Measurements from ENCODE around the gene SLC4A3.

SLC4A3 gene

GRCh38 chr2:219607931-219608330 lies 19.5 kb upstream of the SLC4A3 start:
- Mint-ChIP-seq H3K9me3 (no peaks in the 10 kb centered on the region), H3K27me3 (no peaks in the 10 kb centered on the region), H3K36me3 (peaks cover 85% of the 10 kb centered on the region), H3K4me3 (no peak overlapping the region), H3K4me1 (peaks cover 25% of the 10 kb centered on the region), H3K27ac (no peak overlapping the region)
- ATAC-seq, result no peak

GRCh38 chr2:219608399-219608964 lies 18.9 kb upstream of the SLC4A3 start:
- Mint-ChIP-seq H3K4me1 (peaks cover 26% of the 10 kb centered on the region), H3K36me3 (peaks cover 88% of the 10 kb centered on the region), H3K27ac (no peak overlapping the region), H3K27me3 (no peaks in the 10 kb centered on the region), H3K9me3 (no peaks in the 10 kb centered on the region), H3K4me3 (no peak overlapping the region)
- ATAC-seq, result no peak

- Mint-ChIP-seq H3K4me3 (no peak overlapping the region), H3K27me3 (no peaks in the 10 kb centered on the region), H3K9me3 (no peaks in the 10 kb centered on the region), H3K36me3 (peaks cover 88% of the 10 kb centered on the region), H3K27ac (no peak overlapping the region), H3K4me1 (peaks cover 18% of the 10 kb centered on the region)
- ATAC-seq, result peak; percentile 12
These were observed 18.2 kb upstream of the SLC4A3 start for GRCh38 chr2:219609149-219609750.

GRCh38 chr2:219611306-219611705 lies 16.1 kb upstream of the SLC4A3 start:
- H3K36me3 Mint-ChIP-seq, result peaks cover 90% of the 10 kb centered on the region
- H3K9me3 Mint-ChIP-seq, result no peaks in the 10 kb centered on the region
- ATAC-seq, result no peak
- no peak overlapping the region for H3K27ac Mint-ChIP-seq
- peaks cover 13% of the 10 kb centered on the region for H3K4me1 Mint-ChIP-seq
- no peaks in the 10 kb centered on the region for H3K27me3 Mint-ChIP-seq
- no peak overlapping the region for H3K4me3 Mint-ChIP-seq

- H3K4me1 Mint-ChIP-seq, result peaks cover 13% of the 10 kb centered on the region
These were observed 15.4 kb upstream of the SLC4A3 start for GRCh38 chr2:219611866-219612576.

GRCh38 chr2:219612577-219613286 lies 14.7 kb upstream of the SLC4A3 start:
- Mint-ChIP-seq H3K27ac (peak overlapping the region; percentile 76), H3K9me3 (no peaks in the 10 kb centered on the region), H3K4me3 (peak overlapping the region; percentile 16), H3K36me3 (peaks cover 82% of the 10 kb centered on the region), H3K4me1 (peaks cover 13% of the 10 kb centered on the region), H3K27me3 (no peaks in the 10 kb centered on the region)
- ATAC-seq, result peak; percentile 81

More at GRCh38 chr2:219611866-219612576, 15.4 kb upstream of the SLC4A3 start:
- H3K27me3 Mint-ChIP-seq, result no peaks in the 10 kb centered on the region
- peaks cover 89% of the 10 kb centered on the region for H3K36me3 Mint-ChIP-seq
- no peak for ATAC-seq
- peak overlapping the region; percentile 2 for H3K4me3 Mint-ChIP-seq
- peak overlapping the region; percentile 76 for H3K27ac Mint-ChIP-seq
- H3K9me3 Mint-ChIP-seq, result no peaks in the 10 kb centered on the region

GRCh38 chr2:219613461-219614070 lies 13.9 kb upstream of the SLC4A3 start:
- no peak for ATAC-seq
- Mint-ChIP-seq H3K27ac (no peak overlapping the region), H3K27me3 (no peaks in the 10 kb centered on the region), H3K36me3 (peaks cover 74% of the 10 kb centered on the region), H3K4me1 (peaks cover 13% of the 10 kb centered on the region), H3K4me3 (no peak overlapping the region), H3K9me3 (no peaks in the 10 kb centered on the region)

GRCh38 chr2:219614076-219614860 lies 13.2 kb upstream of the SLC4A3 start:
- no peaks in the 10 kb centered on the region for H3K9me3 Mint-ChIP-seq
- peaks cover 13% of the 10 kb centered on the region for H3K4me1 Mint-ChIP-seq
- ATAC-seq, result no peak
- H3K27me3 Mint-ChIP-seq, result no peaks in the 10 kb centered on the region
- no peak overlapping the region for H3K4me3 Mint-ChIP-seq
- peaks cover 67% of the 10 kb centered on the region for H3K36me3 Mint-ChIP-seq
- H3K27ac Mint-ChIP-seq, result no peak overlapping the region

GRCh38 chr2:219615036-219615435 lies 12.4 kb upstream of the SLC4A3 start:
- peaks cover 13% of the 10 kb centered on the region for H3K4me1 Mint-ChIP-seq
- H3K27ac Mint-ChIP-seq, result no peak overlapping the region
- no peak for ATAC-seq
- H3K9me3 Mint-ChIP-seq, result no peaks in the 10 kb centered on the region
- H3K4me3 Mint-ChIP-seq, result no peak overlapping the region
- no peaks in the 10 kb centered on the region for H3K27me3 Mint-ChIP-seq
- H3K36me3 Mint-ChIP-seq, result peaks cover 61% of the 10 kb centered on the region

GRCh38 chr2:219615894-219616293 lies 11.5 kb upstream of the SLC4A3 start:
- peaks cover 13% of the 10 kb centered on the region for H3K4me1 Mint-ChIP-seq
- H3K27ac Mint-ChIP-seq, result no peak overlapping the region

GRCh38 chr2:219616550-219616949 lies 10.9 kb upstream of the SLC4A3 start:
- Mint-ChIP-seq H3K27me3 (no peaks in the 10 kb centered on the region), H3K4me1 (peaks cover 13% of the 10 kb centered on the region), H3K9me3 (no peaks in the 10 kb centered on the region), H3K27ac (no peak overlapping the region), H3K4me3 (no peak overlapping the region), H3K36me3 (peaks cover 49% of the 10 kb centered on the region)
- no peak for ATAC-seq

More at GRCh38 chr2:219615894-219616293, 11.5 kb upstream of the SLC4A3 start:
- H3K27me3 Mint-ChIP-seq, result no peaks in the 10 kb centered on the region
- H3K36me3 Mint-ChIP-seq, result peaks cover 56% of the 10 kb centered on the region
- H3K4me3 Mint-ChIP-seq, result no peak overlapping the region
- H3K9me3 Mint-ChIP-seq, result no peaks in the 10 kb centered on the region
- no peak for ATAC-seq

GRCh38 chr2:219618733-219619122 lies 8.7 kb upstream of the SLC4A3 start:
- Mint-ChIP-seq H3K27ac (no peak overlapping the region), H3K9me3 (no peaks in the 10 kb centered on the region), H3K4me1 (no peaks in the 10 kb centered on the region), H3K27me3 (no peaks in the 10 kb centered on the region), H3K4me3 (no peak overlapping the region), H3K36me3 (peaks cover 29% of the 10 kb centered on the region)
- ATAC-seq, result no peak

GRCh38 chr2:219619235-219619634 lies 8.2 kb upstream of the SLC4A3 start:
- Mint-ChIP-seq H3K36me3 (peaks cover 24% of the 10 kb centered on the region), H3K4me1 (no peaks in the 10 kb centered on the region)

GRCh38 chr2:219620546-219620945 lies 6.9 kb upstream of the SLC4A3 start:
- Mint-ChIP-seq H3K4me1 (no peaks in the 10 kb centered on the region), H3K4me3 (no peak overlapping the region), H3K27me3 (peaks cover 10% of the 10 kb centered on the region), H3K27ac (no peak overlapping the region), H3K36me3 (peaks cover 11% of the 10 kb centered on the region), H3K9me3 (no peaks in the 10 kb centered on the region)
- no peak for ATAC-seq

More at GRCh38 chr2:219619235-219619634, 8.2 kb upstream of the SLC4A3 start:
- Mint-ChIP-seq H3K4me3 (no peak overlapping the region), H3K9me3 (no peaks in the 10 kb centered on the region), H3K27me3 (no peaks in the 10 kb centered on the region), H3K27ac (no peak overlapping the region)
- ATAC-seq, result no peak
